Mucosa of descending colon (tissue), 3 donors: Measurements from ENCODE around the gene BTD. TPM values are rescaled to one million over a fixed set of nuclear protein-coding genes. Genes with fewer than 3 reads are reported as not detected.
A peak's percentile ranks its signal among the peaks of the same experiment; 100 is the strongest.

Source experiments
- ATAC-seq: fragments of 200-7000 bp; cut with Tn5 transposase; one replicate; pipeline ENCODE4 v1.9.1; 2020; ENCODE audit warnings: mild to moderate bottlenecking, moderate library complexity
- DNase-seq, 3 donors: peaks; one replicate each; pipeline ENCODE4 v3.0.0-alpha.2; 2020
- H3K36me3 ChIP-seq: fragments of 200-600 bp; one replicate; pipeline ENCODE4 v1.8.0; 2021; ENCODE audit warnings: low read depth, mild to moderate bottlenecking
- H3K4me1 ChIP-seq: fragments of 200-600 bp; one replicate; pipeline ENCODE4 v1.8.0; 2021; ENCODE audit warnings: low read depth, mild to moderate bottlenecking
- H3K4me3 ChIP-seq: fragments of 200-600 bp; one replicate; pipeline ENCODE4 v1.8.0; 2021; ENCODE audit warnings: mild to moderate bottlenecking
- H3K9me3 ChIP-seq: fragments of 200-600 bp; one replicate; pipeline ENCODE4 v1.8.0; 2021; ENCODE audit warnings: mild to moderate bottlenecking
- intact Hi-C, 2 donors: fragments of 100-400 bp; cut with DNase I in 1 of 2; cut with micrococcal nuclease in 1 of 2; formaldehyde crosslinking; loops; one replicate each; pipeline versions ENCODE4 v1.11.0 to v1.11.1; 2022; cut with DNase I, micrococcal nuclease
- total RNA-seq, 3 donors: library from RNA; stranded (reverse); fragmentation: NEBNext Ultra II Directional in 2 of 3; extraction: Animal tissue kit (Norgen Biotek cat#: 25700) in 2 of 3; gene quantifications; one replicate each; pipeline versions ENCODE4 v1.2.1 to v1.2.4, GENCODE V29; 2021 to 2023
- TF ChIP-seq, protein P1 (sequence below): fragments of 200-600 bp; IDR thresholded peaks from one replicate; pipeline ENCODE4 v1.8.0; 2022; ENCODE audit warnings: antibody characterized with exemption, mild to moderate bottlenecking
- donor health status: DM: no; HTN: no; CAD: no; lungs with moderate emphysema.
- donor health status: DM: no; HTN: no; CAD: no.
- donor health status: DM: no; HTN: yes; CAD: no.

Gene BTD
- total RNA-seq, 3 donors from 2014 or later: 22.6 to 32.5 (median 26.6) TPM

DNA sequence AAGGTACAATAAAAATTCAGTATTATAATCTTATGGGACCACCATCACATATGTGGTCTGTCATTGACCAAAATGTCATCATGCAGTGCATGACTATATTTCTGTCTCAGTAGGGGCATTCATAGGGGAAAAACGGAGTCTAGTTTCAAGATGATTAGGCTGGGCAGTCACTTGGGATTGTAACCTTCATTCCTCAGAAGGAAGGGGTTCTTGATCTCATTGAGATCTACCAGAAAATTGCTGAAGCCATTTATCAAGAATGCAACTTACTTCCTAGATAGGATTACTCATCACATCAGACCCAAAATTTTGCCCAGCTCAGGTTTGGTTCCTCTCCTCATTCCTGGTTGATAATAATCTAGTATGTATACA, 37.3 kb downstream of the BTD start:
- TF ChIP-seq, protein P1, sequence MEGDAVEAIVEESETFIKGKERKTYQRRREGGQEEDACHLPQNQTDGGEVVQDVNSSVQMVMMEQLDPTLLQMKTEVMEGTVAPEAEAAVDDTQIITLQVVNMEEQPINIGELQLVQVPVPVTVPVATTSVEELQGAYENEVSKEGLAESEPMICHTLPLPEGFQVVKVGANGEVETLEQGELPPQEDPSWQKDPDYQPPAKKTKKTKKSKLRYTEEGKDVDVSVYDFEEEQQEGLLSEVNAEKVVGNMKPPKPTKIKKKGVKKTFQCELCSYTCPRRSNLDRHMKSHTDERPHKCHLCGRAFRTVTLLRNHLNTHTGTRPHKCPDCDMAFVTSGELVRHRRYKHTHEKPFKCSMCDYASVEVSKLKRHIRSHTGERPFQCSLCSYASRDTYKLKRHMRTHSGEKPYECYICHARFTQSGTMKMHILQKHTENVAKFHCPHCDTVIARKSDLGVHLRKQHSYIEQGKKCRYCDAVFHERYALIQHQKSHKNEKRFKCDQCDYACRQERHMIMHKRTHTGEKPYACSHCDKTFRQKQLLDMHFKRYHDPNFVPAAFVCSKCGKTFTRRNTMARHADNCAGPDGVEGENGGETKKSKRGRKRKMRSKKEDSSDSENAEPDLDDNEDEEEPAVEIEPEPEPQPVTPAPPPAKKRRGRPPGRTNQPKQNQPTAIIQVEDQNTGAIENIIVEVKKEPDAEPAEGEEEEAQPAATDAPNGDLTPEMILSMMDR: no peak
- Histone ChIP-seq H3K4me1 (no peaks in the 10 kb centered on the region), H3K4me3 (no peak overlapping the region), H3K36me3 (no peaks in the 10 kb centered on the region), H3K9me3 (no peaks in the 10 kb centered on the region)
- DNase-seq (no peak), ATAC-seq (no peak)
- intact Hi-C loops: loop anchor here in 1 of 2 donors (10.0 kb wide), 1 partner anchor 176 kb away; no protein-coding TSS in a partner anchor

DNA sequence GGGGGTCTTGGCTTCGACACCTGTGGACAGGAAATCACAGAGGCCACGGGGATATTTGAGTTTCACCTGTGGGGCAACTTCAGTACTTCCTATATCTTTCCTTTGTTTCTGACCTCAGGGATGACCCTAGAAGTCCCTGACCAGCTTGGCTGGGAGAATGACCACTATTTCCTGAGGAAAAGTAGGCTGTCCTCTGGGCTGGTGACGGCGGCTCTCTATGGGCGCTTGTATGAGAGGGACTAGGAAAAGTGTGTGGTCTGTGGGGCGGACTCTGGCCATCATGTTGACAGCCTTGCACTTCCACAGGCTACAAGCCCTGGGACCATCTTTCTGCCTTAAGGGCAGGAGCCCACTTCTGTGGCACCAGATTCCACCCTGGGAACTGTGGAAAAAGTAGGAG, 43.7 kb downstream of the BTD start:
- ATAC-seq: no peak
- Histone ChIP-seq H3K9me3 (no peaks in the 10 kb centered on the region), H3K4me3 (no peak overlapping the region), H3K4me1 (peaks cover 9% of the 10 kb centered on the region), H3K36me3 (no peaks in the 10 kb centered on the region)
- DNase-seq: no peak
- TF ChIP-seq, protein P1: no peak
- intact Hi-C loops: no loop called here

DNA sequence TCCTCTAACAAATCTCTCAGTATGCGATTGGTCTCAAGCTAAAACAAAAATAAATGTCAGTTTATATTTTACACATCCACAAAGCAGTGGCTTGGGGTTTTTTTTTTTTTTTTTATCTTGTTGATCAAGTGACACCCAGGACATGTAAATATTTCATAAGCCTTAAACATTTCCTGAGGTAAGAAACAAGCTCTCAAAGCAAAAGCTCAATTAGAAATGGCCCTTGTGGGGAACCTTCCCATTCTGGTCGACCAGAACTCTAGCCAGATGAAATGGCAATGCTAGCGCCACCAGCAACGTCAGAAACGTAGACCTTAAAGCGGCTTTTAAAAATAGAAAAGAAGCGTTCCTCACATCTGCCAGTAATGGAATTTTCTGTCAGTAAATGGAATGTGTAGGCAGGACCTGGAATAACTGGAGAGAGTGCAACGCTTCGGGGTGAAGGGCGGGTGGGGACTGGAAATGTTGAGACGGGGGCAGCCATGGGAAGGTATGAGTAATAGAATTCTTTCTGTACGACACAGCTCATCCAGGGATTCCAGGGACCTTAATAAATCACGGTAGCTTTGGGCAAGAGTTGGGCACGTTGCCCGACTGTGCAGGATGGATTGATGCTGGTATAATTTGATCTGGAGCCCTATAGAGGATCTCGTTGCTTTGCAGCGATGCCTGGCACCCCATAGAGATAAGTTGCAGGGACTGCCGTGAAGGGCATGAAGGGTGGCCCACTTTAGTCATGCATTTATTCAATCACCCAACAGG, 44.4 kb downstream of the BTD start:
- no peak for DNase-seq
- TF ChIP-seq, protein P1: no peak
- no peaks in the 10 kb centered on the region for H3K9me3 ChIP-seq
- H3K4me3 ChIP-seq: no peak overlapping the region
- H3K4me1 ChIP-seq: peaks cover 9% of the 10 kb centered on the region
- intact Hi-C loops: no loop called here
- H3K36me3 ChIP-seq: no peaks in the 10 kb centered on the region
- ATAC-seq: no peak

DNA sequence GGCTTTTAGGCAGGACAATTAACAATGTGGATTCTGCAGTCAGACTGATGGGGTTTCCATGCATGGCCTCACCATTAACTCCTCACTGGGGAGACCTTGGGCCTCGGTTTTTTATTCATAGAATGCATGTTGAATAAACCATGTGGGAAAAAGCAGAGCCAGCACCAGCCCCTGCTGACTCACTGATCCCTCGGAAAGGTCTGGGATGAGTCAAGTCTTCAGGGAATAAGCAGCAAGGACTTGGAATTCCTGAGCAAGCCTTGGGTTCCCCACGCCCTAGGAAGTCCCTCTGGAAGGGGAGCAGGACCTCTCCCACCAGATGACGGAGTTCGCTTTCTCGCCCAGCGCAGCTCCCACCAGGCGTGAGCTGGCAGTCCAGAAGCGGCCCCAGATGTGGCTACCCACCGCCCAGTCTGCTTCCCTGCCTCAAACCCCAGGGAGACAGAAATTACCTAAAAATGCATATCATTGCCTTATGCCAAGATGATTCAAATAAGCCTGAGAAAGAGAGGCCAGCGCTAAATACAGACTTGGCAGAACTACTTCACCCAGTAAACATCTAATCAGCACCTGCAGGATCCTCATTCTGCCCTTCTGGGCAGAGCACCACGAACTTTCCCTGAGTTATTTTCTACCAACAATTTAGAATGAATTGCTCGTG, 45.4 kb downstream of the BTD start:
- TF ChIP-seq, protein P1: no peak
- no peak for DNase-seq
- intact Hi-C loops: no loop called here
- H3K4me3 ChIP-seq: no peak overlapping the region
- H3K4me1 ChIP-seq: peaks cover 9% of the 10 kb centered on the region
- H3K9me3 ChIP-seq: no peaks in the 10 kb centered on the region
- ATAC-seq: peak; percentile 58
- no peaks in the 10 kb centered on the region for H3K36me3 ChIP-seq

DNA sequence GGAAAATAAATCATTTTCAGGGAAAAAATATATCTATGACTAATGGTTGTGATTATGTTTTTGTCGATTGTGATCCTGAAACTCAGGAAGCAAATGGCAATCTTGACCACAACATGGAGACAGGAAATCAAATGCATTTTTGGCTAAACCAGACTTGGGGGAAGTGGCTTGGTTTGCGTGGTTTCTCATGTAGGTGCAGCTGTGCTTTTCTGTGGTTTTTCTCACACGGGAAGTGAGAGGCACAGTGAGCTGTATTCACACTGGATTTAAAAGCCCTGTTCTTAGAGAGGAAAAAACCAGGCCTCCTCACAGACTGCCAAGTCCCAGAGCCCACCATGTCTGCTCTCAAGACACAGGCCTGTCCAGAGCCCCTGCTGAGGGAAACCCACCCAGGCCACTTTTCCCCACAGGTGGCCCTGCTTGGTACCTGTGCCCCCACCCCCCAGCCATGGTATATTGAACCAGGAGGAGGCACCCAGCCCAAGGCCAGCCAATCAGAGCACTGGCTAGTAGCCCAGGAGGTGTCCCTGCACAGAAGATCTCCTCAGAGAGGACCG, 46.1 kb downstream of the BTD start:
- DNase-seq (peak in 1 of 3 donors; percentile 59), ATAC-seq (peak; percentile 76)
- Histone ChIP-seq H3K9me3 (no peaks in the 10 kb centered on the region), H3K4me1 (peaks cover 9% of the 10 kb centered on the region), H3K36me3 (no peaks in the 10 kb centered on the region), H3K4me3 (no peak overlapping the region)
- TF ChIP-seq, protein P1: no peak
- intact Hi-C loops: no loop called here
